ENCODE results near the gene SCEL.

SCEL gene

DNA sequence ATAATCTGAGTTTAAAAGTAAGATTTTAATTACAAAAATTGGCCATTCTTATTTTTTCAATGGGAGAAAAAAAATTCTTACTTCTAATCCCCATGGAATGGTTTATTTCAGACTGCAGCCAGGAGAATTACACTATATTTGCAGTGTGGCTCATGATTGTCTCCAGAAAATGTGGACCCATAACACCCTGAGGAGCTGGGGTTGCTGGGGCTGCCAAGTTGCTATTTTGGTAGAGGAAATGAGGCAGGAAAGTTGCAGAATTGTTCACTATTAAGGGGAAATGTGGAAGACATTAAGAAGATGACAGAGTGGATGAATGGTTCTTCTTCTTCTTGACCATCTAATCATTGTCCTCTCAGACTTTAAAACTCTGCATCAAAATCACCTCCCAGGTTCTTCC lies 4.6 kb upstream of the SCEL start:
- TF ChIP-seq, protein P1, sequence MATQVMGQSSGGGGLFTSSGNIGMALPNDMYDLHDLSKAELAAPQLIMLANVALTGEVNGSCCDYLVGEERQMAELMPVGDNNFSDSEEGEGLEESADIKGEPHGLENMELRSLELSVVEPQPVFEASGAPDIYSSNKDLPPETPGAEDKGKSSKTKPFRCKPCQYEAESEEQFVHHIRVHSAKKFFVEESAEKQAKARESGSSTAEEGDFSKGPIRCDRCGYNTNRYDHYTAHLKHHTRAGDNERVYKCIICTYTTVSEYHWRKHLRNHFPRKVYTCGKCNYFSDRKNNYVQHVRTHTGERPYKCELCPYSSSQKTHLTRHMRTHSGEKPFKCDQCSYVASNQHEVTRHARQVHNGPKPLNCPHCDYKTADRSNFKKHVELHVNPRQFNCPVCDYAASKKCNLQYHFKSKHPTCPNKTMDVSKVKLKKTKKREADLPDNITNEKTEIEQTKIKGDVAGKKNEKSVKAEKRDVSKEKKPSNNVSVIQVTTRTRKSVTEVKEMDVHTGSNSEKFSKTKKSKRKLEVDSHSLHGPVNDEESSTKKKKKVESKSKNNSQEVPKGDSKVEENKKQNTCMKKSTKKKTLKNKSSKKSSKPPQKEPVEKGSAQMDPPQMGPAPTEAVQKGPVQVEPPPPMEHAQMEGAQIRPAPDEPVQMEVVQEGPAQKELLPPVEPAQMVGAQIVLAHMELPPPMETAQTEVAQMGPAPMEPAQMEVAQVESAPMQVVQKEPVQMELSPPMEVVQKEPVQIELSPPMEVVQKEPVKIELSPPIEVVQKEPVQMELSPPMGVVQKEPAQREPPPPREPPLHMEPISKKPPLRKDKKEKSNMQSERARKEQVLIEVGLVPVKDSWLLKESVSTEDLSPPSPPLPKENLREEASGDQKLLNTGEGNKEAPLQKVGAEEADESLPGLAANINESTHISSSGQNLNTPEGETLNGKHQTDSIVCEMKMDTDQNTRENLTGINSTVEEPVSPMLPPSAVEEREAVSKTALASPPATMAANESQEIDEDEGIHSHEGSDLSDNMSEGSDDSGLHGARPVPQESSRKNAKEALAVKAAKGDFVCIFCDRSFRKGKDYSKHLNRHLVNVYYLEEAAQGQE (IDR thresholded peaks at IDR 0.05; ENCODE audit: insufficient read depth in 1 of 2, low read depth in 2 of 2, low read length in 2 of 2): no peak
- TF ChIP-seq SIN3A (IDR thresholded peaks at IDR 0.05; ENCODE audit: borderline replicate concordance, insufficient read depth, low read length): no peak
- no peak for TF ChIP-seq FOXP2 (optimal IDR thresholded peaks at IDR 0.05; ENCODE audit: borderline replicate concordance, extremely low read depth, extremely low read length, insufficient read depth)
- no peak for TF ChIP-seq TAF1 (IDR thresholded peaks at IDR 0.05; ENCODE audit: borderline replicate concordance, insufficient read depth, low read length)
- no peak for TF ChIP-seq POLR2AphosphoS5 (IDR thresholded peaks at IDR 0.05; ENCODE audit: low read depth, low read length)

DNA sequence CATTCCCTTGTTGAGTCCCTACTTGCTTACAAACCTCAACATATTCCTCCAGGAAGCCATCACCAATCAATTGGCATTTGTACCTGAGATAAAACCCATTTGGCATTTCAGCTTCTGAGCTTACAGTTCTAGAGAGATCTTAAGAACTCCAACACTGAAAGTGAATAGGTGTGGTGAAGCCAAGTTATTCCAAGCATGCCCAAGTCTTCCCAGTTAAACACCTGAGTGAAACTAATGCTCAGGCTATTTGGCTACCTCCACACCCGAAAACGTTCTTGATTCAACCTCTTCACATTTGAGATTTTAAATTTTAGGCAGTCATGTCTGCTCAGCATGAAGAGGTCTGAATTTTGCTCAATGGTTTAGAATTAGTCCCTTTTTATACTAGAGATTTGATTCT lies 2.5 kb upstream of the SCEL start:
- no peak for TF ChIP-seq POLR2AphosphoS5 (IDR thresholded peaks at IDR 0.05; ENCODE audit: low read depth, low read length)

DNA sequence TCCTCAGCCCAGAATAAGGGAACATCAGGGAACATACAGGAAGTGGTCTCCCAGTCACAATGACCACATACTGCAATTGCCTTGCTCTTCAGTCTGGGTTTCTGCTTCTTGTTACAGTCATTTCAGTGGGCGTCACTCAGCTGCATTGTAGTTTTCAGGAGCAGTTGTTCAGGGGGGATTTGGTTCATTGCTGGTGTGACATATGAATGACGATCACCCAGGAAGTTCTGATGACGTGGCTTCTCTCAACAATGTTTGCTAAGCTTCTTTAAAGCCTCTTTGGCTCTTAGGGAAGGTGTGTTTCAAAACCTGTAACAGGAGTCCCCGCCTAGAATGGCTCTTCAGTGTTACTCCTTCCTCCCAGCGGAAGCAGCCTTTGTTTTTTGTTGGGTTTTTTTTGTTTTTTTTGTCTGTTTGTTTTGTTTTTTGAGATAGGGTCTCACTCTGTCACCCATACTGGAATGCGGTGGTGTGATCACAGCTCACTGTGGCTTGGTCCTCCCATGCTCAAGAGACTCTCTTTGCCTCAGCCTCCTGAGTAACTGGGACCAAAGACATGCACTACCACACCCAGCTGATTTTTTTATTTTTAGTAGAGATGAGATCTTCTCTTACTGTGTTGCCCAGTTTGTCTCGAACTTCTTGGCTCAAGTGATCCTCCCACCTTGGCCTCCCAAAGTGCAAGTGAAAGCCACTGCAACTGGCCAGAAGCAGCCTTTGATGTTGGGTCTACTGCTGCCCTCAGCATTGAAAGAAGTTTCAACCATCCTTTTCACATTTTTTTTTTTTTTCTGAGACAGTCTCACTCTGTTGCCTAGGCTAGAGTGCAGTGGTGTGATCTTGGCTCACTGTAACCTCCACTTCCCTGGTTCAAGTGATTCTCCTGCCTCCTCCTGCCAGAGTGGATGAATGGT lies 1.4 kb upstream of the SCEL start:
- TF ChIP-seq, protein P1 (IDR thresholded peaks at IDR 0.05; ENCODE audit: insufficient read depth in 1 of 2, low read depth in 2 of 2, low read length in 2 of 2): no peak
- no peak for TF ChIP-seq TAF1 (IDR thresholded peaks at IDR 0.05; ENCODE audit: borderline replicate concordance, insufficient read depth, low read length)

- TF ChIP-seq FOXP2 (optimal IDR thresholded peaks at IDR 0.05; ENCODE audit: borderline replicate concordance, extremely low read depth, extremely low read length, insufficient read depth): no peak
- no peak for TF ChIP-seq POLR2AphosphoS5 (IDR thresholded peaks at IDR 0.05; ENCODE audit: low read depth, low read length)
- no peak for TF ChIP-seq SIN3A (IDR thresholded peaks at IDR 0.05; ENCODE audit: borderline replicate concordance, insufficient read depth, low read length)
- TF ChIP-seq, protein P1 (IDR thresholded peaks at IDR 0.05; ENCODE audit: insufficient read depth in 1 of 2, low read depth in 2 of 2, low read length in 2 of 2): no peak
- no peak for TF ChIP-seq TAF1 (IDR thresholded peaks at IDR 0.05; ENCODE audit: borderline replicate concordance, insufficient read depth, low read length)
Measured at GRCh38 chr13:77536358-77536757, 852 bp downstream of the SCEL start.

DNA sequence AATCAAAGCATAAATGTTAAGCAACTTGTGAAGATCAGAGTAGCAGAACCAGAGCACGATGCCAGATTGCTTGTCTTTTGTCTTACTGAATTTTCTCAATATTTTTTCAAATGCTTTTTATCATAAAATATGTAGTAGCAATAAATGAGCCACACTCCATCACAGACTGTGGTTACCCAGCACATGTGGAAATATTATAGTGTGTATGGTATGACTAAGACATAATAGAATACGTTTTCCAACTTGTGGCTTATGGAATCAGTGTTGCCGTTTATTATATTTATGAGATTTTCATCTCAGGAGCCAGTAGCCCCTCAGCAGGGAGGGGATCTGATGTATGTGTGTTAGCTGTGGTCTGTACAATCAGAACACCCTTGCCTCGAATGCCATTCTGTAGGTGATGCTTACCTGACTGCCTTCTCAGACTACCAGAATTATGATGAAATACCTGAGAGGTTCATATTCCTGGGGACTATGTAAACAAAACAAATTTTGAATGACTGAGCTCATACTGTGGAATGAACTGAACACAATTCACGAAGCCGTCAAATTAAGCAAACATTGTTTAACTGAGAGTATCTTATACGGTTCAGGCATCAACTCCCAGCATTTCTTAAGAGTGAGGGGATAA lies 1.9 kb downstream of the SCEL start:
- TF ChIP-seq, protein P1 (IDR thresholded peaks at IDR 0.05; ENCODE audit: insufficient read depth in 1 of 2, low read depth in 2 of 2, low read length in 2 of 2): no peak
- no peak for TF ChIP-seq FOXP2 (optimal IDR thresholded peaks at IDR 0.05; ENCODE audit: borderline replicate concordance, extremely low read depth, extremely low read length, insufficient read depth)
- TF ChIP-seq POLR2AphosphoS5 (IDR thresholded peaks at IDR 0.05; ENCODE audit: low read depth, low read length): no peak
- no peak for TF ChIP-seq SIN3A (IDR thresholded peaks at IDR 0.05; ENCODE audit: borderline replicate concordance, insufficient read depth, low read length)
- no peak for TF ChIP-seq TAF1 (IDR thresholded peaks at IDR 0.05; ENCODE audit: borderline replicate concordance, insufficient read depth, low read length)

All from PFSK-1 (cell line).